Natural killer cell treated with Interleukin-12 subunit alpha and Interleukin-12 subunit beta and Interleukin-15 and Interleukin-18, amount 100 ng/mL, for 72 hours (primary cell): Measurements from ENCODE around the gene BOD1. TPM values are rescaled to one million over a fixed set of nuclear protein-coding genes. Genes with fewer than 3 reads are reported as not detected.
A peak's percentile ranks its signal among the peaks of the same experiment; 100 is the strongest.
"Not testable (repeated sequence)": the region's sequence is repeated elsewhere in the genome, so short reads cannot be mapped to it uniquely, and the experiment has no call there.

ENCODE experiments used
- ATAC-seq, 2 donors: fragments of 150-1000 bp; cut with Tn5 transposase in 1 of 2; sonication (Bioruptor Pico), chemical (Tn5 transposase) in 1 of 2; 2 replicates each; pipeline ENCODE4 v1.10.0; 2021
- DNase-seq: peaks from one replicate; pipeline ENCODE4 v3.0.0; 2022; ENCODE audit warnings: low spot score
- H3K27ac Mint-ChIP-seq, 2 donors: 1 replicate in 1 of 2; 2 replicates in 1 of 2; pipeline ENCODE4 v1.8.0; 2022; ENCODE audit warnings: mixed read lengths in 2 of 2, mild to moderate bottlenecking in 1 of 2, moderate library complexity in 1 of 2
- H3K27me3 Mint-ChIP-seq, 2 donors: 1 replicate in 1 of 2; 2 replicates in 1 of 2; pipeline ENCODE4 v1.8.0; 2022; ENCODE audit warnings: mixed read lengths in 2 of 2
- H3K36me3 Mint-ChIP-seq: one replicate; pipeline ENCODE4 v1.8.0; 2022; ENCODE audit warnings: mixed read lengths
- H3K4me1 Mint-ChIP-seq, 2 donors: 1 replicate in 1 of 2; 2 replicates in 1 of 2; pipeline ENCODE4 v1.8.0; 2022; ENCODE audit warnings: low read depth in 2 of 2, mixed read lengths in 2 of 2, mild to moderate bottlenecking in 1 of 2
- H3K4me3 Mint-ChIP-seq: one replicate; pipeline ENCODE4 v1.8.0; 2022; ENCODE audit warnings: mixed read lengths
- H3K9me3 Mint-ChIP-seq: 2 replicates; pipeline ENCODE4 v1.8.0; 2022; ENCODE audit warnings: mixed read lengths
- total RNA-seq, 2 donors: library from RNA; stranded (reverse); gene quantifications; one replicate each; pipeline ENCODE4 v1.2.3, GENCODE V29; 2022

BOD1 gene
- total RNA-seq, 2 donors from 2014 or later, result 16.3 to 24.4 TPM

DNA sequence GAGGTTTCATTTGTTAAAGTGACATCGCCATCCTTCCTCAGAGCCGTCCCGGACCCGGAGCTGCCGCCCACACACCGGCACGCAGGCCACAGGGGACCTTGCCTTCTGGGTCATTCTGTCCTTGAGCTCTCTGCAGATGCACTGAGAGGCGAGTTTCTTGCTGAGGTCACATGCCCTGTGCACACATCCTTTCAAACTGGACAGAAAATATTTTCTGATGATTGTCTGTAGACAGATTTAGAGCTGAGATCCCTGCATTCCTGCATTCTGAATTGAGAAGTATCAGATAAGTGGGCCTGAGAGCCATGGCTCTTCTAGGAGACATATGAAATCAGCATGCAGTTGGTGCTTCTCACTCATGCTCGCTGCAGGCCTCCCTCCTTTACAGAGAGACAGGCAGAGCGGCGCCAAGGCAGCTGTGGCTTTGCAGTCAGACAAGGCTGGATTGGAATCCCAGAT lies 25.4 kb downstream of the BOD1 start:
- peaks cover 21% of the 10 kb centered on the region for H3K9me3 Mint-ChIP-seq
- no peaks in the 10 kb centered on the region for H3K4me1 Mint-ChIP-seq

DNA sequence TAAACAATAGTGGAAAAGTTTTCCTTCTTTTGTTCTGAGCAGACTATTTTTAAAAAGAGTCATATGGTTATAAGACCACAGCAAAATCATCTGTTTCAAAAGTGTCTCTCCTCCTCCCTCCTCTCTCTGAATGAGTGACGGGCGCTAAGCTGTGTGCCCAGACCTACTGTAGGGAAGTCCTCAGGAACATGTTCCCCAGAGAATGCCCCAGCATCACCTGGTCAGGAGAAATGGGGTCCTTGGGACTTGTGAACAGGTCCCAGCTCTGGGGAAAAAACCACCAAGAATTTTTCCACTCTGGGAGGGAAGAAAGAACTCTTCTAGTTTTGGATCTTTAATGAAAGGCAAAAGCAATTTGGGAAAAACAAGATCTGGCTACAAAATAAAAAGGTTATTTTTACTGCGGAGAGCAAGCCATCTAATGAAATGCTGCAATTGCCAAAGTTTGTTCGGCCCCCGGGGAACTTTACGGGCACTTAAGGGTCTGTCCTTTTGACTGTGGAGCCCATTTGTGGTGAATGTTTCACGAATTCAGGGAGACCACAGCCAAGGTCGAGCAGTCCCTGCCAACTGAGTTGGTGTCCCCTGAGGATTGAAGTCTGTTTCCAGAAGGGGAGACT lies 25.9 kb downstream of the BOD1 start:
- H3K27me3 Mint-ChIP-seq, result peaks cover 0 to 11% of the 10 kb centered on the region in 2 donors
- H3K4me3 Mint-ChIP-seq, result no peak overlapping the region
- ATAC-seq (no peak), DNase-seq (no peak)
- peaks cover 42% of the 10 kb centered on the region for H3K36me3 Mint-ChIP-seq
- H3K9me3 Mint-ChIP-seq, result peaks cover 21% of the 10 kb centered on the region
- no peaks in the 10 kb centered on the region for H3K4me1 Mint-ChIP-seq
- H3K27ac Mint-ChIP-seq, result no peak overlapping the region

More for the DNA sequence above, 25.4 kb downstream of the BOD1 start:
- H3K27me3 Mint-ChIP-seq, result peaks cover 0 to 11% of the 10 kb centered on the region in 2 donors
- ATAC-seq (no peak), DNase-seq (no peak)
- no peak overlapping the region for H3K27ac Mint-ChIP-seq
- H3K4me3 Mint-ChIP-seq, result no peak overlapping the region
- peaks cover 42% of the 10 kb centered on the region for H3K36me3 Mint-ChIP-seq

DNA sequence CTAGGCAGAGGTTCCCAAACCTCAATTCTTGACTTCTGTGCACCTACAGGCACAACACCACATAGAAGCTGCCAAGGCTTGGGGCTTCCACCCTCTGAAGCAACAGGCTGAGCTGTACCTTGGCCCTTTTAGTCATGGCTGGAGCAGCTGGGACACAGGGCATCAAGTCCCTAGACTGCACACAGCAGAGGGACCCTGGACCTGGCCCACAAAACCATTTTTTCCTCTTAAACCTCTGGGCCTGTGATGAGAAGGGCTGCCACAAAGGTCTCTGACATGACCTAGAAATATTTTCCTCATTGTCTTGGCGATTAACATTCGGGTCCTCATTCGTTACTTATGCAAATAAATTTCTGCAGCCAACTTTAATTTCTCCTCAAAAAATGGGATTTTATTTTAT lies 30.3 kb downstream of the BOD1 start:
- not testable (repeated sequence) for ATAC-seq, DNase-seq, H3K4me1 Mint-ChIP-seq, H3K27ac Mint-ChIP-seq, H3K4me3 Mint-ChIP-seq
- peaks cover 8 to 18% of the 10 kb centered on the region in 2 donors for H3K27me3 Mint-ChIP-seq
- H3K9me3 Mint-ChIP-seq, result peaks cover 10% of the 10 kb centered on the region
- H3K36me3 Mint-ChIP-seq, result peaks cover 29% of the 10 kb centered on the region

DNA sequence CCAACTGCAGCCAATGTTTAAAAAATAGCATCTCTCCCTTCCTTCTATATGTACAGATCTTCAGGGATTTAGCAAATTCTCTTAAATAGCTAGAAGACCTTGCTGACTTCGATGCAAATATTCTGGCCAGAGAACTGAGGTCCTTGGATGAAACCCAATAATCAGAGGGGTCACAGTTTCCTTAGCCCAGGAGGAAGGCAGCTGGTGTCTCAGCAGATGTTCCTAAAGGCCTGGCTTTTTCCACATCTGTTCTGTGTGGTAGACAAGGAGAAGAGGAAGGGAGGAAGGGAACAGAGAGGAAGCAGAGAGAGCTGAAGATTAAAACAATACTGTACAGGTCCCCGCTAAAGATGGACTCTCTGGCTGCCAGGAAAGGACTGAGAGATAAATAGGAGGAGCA lies 33.1 kb downstream of the BOD1 start:
- ATAC-seq, result no peak
- Mint-ChIP-seq H3K9me3 (peaks cover 8% of the 10 kb centered on the region), H3K4me1 (no peaks in the 10 kb centered on the region), H3K36me3 (peaks cover 24% of the 10 kb centered on the region), H3K4me3 (no peak overlapping the region), H3K27ac (no peak overlapping the region), H3K27me3 (peaks cover 8 to 14% of the 10 kb centered on the region in 2 donors)
- DNase-seq, result no peak

DNA sequence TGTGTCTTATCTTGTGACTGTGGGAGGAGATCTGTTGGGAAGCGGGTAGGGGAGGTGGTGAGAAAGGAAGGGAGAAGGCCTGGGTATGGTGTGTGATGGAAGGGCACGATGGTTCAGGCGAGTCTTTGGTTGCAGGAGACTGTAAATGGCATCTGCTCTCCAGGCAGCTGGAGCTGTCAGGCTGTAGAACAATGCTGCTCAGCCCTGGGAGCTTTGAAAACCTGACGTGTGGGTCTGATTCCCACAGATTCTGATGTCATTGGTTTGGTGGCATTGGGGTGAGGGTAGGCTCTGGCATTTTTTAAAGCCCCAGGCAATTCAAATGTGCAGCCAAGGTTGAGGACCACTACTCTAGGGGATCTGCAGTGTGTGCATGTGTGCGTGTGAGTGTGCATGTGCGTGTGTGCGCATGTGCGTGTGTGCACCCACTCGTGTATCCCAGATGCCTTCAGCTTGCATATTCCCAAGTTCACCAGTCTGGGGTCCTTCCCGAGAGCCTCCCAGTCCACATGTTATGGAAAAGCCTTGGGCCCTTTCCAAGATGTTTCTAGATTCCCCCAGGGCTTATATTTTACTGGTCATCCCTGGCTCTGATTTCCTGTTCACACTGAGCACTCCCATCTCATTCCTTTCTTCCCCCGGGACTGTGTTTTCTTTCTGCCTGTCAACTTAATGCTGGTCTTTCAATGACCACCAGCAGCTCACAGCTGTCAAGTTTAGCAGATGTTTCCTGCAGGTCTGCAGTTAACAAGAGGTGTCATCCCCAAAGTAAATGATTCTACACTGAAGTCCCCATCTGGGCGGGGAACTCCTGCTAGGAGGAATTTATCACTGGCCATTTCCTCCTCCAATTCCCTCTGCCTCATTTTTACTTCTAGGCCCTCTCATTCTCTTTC lies 34.0 kb downstream of the BOD1 start:
- ATAC-seq, result no peak
- no peak for DNase-seq
- H3K9me3 Mint-ChIP-seq, result peaks cover 5% of the 10 kb centered on the region
- peaks cover 7 to 8% of the 10 kb centered on the region in 2 donors for H3K27me3 Mint-ChIP-seq
- H3K36me3 Mint-ChIP-seq, result peaks cover 18% of the 10 kb centered on the region
- H3K4me1 Mint-ChIP-seq, result no peaks in the 10 kb centered on the region
- H3K4me3 Mint-ChIP-seq, result no peak overlapping the region
- no peak overlapping the region for H3K27ac Mint-ChIP-seq

DNA sequence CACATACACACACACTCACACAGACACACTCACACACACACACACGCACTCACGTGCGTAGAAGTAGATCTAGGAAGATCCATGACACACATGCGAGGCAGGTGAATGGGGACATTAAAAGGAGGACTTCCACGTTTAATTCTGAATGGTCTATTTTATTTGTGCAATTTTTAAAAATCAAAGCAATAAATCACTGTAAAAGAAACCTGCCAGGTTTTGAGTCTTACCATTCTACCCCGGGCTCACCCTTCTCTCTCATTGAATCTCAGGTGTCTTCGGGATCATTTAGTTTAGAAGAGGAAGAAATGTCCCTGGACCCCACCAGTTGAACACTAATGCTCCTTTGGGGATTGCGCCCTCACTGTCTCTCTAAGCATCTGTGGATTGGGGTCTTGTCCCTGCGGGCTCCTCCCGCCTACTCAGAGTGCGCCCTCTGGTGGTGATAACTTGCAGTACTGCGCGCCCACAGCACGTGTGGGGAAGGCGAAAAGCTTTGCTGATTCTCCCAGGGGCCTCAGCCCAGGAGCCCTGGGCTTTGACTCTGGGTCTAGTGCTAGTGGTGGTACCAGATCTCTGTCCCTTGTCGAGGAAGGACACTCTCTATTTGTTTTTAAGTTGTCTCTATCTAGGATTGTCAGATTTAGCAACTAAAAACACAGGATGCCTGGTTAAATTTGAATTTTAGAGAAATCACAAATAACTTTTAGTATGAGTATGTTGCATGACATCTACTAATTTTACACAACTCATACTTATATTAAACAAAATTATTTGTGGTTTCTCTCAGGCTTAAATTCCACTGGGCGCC lies 34.8 kb downstream of the BOD1 start:
- no peak overlapping the region for H3K27ac Mint-ChIP-seq
- peaks cover 5% of the 10 kb centered on the region for H3K9me3 Mint-ChIP-seq
- peaks cover 7 to 8% of the 10 kb centered on the region in 2 donors for H3K27me3 Mint-ChIP-seq
- DNase-seq, result no peak
- no peaks in the 10 kb centered on the region for H3K4me1 Mint-ChIP-seq
- ATAC-seq, result peak in 1 of 2 donors; percentile 42
- H3K36me3 Mint-ChIP-seq, result peaks cover 14% of the 10 kb centered on the region
- no peak overlapping the region for H3K4me3 Mint-ChIP-seq

DNA sequence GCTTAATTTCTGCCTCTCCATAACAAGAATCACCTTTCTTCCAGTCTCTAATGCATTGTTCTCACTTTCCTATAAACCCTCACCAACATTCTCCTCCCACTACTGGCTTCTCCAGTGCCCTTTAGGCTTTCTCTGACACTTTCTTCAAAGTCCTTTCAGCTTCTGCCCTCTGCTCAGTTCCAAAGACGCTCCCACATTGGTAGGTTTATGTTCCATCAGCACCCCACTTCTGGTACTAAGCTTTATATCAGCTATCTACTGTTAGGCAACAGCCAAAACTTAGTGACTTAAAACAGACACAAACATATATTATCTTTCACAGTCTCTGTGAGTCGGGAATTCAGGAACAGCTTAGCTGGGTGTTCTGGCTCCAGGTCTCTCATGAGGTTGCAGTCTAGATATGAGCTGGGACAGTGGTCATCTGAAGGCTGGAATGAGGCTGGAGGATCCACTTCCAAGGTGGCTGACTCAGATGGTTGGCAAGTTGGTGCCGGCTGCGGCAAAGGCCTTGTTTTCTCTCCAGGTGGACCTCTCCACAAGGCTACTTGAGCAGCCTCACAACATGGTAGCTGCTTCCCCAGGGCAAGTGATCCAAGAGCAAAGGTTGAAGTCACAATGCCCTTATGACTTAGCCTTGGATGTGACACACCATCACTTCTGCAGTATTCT lies 37.4 kb downstream of the BOD1 start:
- DNase-seq (no peak), ATAC-seq (no peak)
- Mint-ChIP-seq H3K27me3 (peaks cover 7 to 16% of the 10 kb centered on the region in 2 donors), H3K4me1 (no peaks in the 10 kb centered on the region), H3K4me3 (no peak overlapping the region), H3K36me3 (peaks cover 4% of the 10 kb centered on the region), H3K9me3 (peaks cover 5% of the 10 kb centered on the region), H3K27ac (no peak overlapping the region)

DNA sequence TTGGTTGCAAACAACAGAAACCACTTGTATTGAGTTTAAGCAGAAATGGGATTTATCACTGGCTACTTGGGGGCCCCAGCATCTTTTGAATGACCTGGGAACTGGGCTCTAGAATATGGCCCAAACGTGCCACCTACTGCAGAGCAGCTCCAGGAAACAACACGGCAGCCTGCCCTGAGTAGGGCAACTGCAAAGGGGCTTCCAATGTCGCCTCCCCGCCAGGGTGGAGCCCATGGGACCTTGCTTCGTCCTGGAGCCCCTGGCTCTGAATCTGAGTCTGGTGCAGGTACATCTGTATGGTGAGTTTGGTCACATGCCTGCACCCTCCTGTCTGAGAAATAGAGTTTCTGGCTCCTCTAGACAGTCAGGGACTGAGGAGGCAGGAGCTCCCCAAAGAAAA lies 38.6 kb downstream of the BOD1 start:
- no peak overlapping the region for H3K4me3 Mint-ChIP-seq
- DNase-seq (no peak), ATAC-seq (no peak)
- H3K4me1 Mint-ChIP-seq, result peaks cover 4 to 5% of the 10 kb centered on the region in 2 donors
- H3K36me3 Mint-ChIP-seq, result peaks cover 4% of the 10 kb centered on the region
- H3K9me3 Mint-ChIP-seq, result peaks cover 5% of the 10 kb centered on the region
- H3K27ac Mint-ChIP-seq, result no peak overlapping the region
- peaks cover 2 to 14% of the 10 kb centered on the region in 2 donors for H3K27me3 Mint-ChIP-seq

DNA sequence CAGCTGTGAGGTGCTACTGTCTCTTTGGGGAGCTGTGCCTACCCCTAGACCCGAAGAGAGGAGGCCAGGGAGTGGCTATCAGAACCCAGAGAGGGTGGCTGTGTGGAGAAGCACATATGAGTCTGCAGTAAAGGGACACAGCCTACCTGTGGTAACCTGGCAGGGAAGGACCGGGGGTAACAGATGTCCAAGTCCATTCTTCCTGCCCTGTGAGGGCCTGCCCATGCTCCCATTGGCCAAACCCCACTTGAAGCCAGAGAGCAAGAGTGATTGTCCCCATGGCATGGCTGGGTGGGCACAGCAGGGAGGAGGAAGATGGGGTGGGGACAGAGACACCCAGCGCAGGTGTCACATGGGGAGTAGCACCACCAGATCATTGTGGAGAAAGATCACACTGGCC lies 39.3 kb downstream of the BOD1 start:
- H3K4me1 Mint-ChIP-seq, result peaks cover 5 to 10% of the 10 kb centered on the region in 2 donors
- DNase-seq (no peak), ATAC-seq (no peak)
- H3K9me3 Mint-ChIP-seq, result peaks cover 5% of the 10 kb centered on the region
- H3K4me3 Mint-ChIP-seq, result no peak overlapping the region
- H3K27ac Mint-ChIP-seq, result no peak overlapping the region
- H3K36me3 Mint-ChIP-seq, result peaks cover 4% of the 10 kb centered on the region
- H3K27me3 Mint-ChIP-seq, result peaks cover 0 to 14% of the 10 kb centered on the region in 2 donors

DNA sequence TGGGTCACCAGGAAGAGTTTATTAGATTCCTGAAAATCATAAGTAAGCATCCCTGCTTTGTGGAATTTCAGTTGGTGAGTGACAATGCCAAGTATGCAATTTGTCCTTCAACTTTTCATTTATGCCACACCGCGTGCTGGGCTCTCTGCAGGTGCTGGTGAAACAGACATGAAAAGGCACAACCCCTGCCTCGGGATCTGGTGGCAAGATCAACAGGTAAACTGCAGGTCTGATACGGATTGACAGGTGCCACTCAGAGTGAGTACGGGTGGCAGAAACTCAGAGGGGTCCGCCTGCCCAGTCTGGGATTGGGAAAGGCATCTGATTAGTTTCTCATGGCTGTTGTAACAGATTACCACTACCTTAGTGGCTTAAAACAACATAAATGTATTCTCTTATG lies 40.5 kb downstream of the BOD1 start:
- H3K27ac Mint-ChIP-seq, result no peak overlapping the region
- peaks cover 7 to 16% of the 10 kb centered on the region in 2 donors for H3K27me3 Mint-ChIP-seq
- no peak overlapping the region for H3K4me3 Mint-ChIP-seq
- H3K9me3 Mint-ChIP-seq, result peaks cover 5% of the 10 kb centered on the region
- DNase-seq (no peak), ATAC-seq (no peak)
- peaks cover 5 to 10% of the 10 kb centered on the region in 2 donors for H3K4me1 Mint-ChIP-seq
- peaks cover 4% of the 10 kb centered on the region for H3K36me3 Mint-ChIP-seq

DNA sequence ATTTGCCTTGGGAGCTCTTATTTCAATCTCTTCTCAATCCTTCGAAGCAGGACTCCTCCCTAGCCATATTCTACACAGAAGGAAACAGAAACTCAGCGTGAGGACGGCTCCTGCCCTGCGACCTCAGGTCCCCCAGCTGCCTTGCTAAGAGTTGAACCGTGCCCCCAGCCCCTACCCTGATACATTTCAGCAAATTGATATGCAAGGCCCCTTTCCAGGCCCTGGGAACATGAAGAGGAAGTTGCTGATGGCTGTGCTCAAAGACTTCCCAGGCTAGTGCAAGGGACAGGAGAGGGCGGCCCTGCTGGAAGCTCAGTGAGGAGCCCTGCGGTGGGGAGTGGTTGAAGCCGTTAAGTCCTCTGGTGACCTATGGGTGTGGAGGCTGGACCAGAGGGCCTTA lies 41.5 kb downstream of the BOD1 start:
- Mint-ChIP-seq H3K4me1 (peaks cover 5 to 10% of the 10 kb centered on the region in 2 donors), H3K9me3 (peaks cover 5% of the 10 kb centered on the region), H3K36me3 (peaks cover 4% of the 10 kb centered on the region), H3K27me3 (peaks cover 7 to 18% of the 10 kb centered on the region in 2 donors), H3K4me3 (no peak overlapping the region), H3K27ac (no peak overlapping the region)
- no peak for DNase-seq
- ATAC-seq, result no peak

DNA sequence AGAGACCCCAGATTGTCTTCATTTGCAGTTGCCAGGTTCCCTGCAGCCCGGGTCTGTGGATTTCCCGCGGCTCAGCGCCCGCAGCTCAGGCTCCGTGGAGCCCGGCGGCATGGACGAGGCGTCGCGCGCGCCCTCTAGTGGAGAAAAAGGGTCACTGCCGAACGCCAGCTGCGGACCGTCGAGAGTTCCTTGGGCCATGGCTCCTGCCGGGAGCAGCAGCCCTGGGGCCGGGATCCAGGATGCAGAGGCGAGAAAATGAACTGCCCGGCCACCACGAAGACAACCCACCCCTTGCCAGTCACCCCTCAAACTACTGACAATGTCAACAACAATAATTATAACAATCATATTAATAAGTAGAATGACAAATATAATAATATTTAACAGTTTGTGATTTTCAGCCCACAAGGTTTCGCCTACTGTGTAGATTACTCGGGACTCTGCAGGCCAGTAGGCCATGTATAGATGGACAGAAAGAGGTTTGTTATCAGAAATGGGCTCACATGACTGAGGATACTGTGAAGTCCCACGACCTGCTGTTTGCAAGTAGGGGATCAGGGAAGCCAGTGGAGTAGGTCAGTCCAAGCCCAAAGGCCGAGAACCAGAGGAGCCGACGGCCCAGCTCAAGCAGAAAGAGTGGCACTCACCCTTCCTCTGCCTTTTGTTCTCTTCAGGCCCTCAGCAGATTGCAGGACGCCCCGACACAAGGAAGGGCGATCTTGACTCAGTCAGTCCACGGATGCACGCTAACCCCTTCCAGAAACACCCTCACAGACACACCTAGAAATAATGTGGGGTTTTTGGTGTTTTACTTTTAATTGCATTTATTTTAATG lies 43.1 kb downstream of the BOD1 start:
- no peaks in the 10 kb centered on the region for H3K36me3 Mint-ChIP-seq
- peak; percentile 69 for DNase-seq
- H3K9me3 Mint-ChIP-seq, result no peaks in the 10 kb centered on the region
- H3K27me3 Mint-ChIP-seq, result peaks cover 7 to 22% of the 10 kb centered on the region in 2 donors
- H3K4me3 Mint-ChIP-seq, result no peak overlapping the region
- peak; percentile 64 to 82 for ATAC-seq
- H3K27ac Mint-ChIP-seq, result no peak overlapping the region
- peaks cover 5 to 10% of the 10 kb centered on the region in 2 donors for H3K4me1 Mint-ChIP-seq
